NCI-H2107 (cell line): Measurements from ENCODE around the gene GBA3.

Experiments
- DNase-seq: peaks from one replicate; lab custom pipeline; 2025; lab: John Stamatoyannopoulos, UW

The GBA3 gene

GRCh38 chr4:22692736-22693135, at the start of gene GBA3:
Gene GBA3 (plus strand): TSS chr4:22692937.
- no peak for DNase-seq

DNA sequence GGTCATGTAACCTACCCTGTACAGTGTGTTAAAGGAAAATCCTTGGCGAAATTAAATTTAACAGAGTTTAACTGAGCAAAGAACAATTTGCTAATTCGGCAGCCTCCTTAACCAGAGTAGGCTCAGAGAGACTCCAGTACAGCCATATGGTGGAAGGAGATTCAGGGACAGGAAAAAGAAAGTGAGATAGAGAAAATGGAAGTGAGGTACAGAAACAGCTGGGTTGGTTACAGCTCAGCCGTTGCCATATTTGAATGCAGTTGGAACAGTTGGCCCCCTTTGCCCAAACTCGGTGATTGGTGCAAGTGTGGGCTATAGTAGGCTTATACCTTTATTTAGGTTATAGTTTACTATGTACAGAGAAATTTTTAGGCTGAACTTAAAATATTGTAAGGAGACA, 48.8 kb upstream of the GBA3 start:
- DNase-seq, result no peak

DNA sequence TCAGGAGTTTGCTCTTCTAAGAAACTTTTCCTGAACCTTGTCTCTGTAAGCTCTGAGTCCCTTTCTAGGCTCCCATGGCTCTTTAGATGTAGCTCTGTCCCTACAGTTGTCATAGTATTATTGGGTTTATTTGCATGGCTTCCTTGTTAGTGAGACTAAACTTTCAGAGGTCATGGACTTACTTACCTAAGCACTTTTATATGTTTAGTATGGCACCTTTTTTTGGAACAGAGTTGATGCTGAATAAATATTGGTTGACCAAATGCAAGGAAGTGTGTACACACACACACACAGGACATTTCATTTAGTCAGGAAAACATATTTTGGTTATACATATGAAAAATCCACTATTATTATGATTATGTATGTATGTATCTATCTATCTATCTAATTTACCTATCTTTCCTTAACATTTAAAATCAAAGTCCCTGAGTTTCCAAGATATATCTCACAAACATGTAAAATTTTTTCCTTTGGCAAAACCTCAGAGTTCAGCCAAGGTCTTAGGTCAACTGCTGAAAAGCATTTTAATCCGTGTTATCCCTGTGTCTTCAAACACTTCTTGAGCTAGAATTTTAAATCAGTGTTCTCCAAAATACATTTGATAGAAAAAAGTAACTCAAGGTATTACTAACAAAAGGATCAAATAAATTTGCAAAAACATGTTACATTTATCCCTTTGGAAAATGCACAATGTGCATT, 47.1 kb upstream of the GBA3 start:
- no peak for DNase-seq

GRCh38 chr4:22648996-22649395, 43.7 kb upstream of the GBA3 start:
- DNase-seq, result no peak

DNA sequence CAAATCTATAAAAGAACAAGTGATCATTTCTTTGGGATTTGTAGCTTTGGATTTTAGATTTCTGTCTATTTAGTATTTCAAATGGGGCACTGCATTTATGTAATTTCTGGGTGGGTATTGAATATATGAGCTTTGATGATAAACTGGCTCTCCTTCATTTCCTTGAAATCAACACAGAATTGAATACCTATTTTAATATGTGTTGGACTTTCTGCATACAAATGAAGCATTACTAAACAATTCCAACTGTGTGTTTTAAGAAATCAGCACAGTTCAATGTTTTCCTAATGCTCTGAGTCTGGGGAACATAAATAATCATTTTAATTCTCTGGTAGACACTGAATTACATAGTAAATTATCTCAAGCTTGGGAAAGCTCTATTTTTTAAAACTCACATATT, 42.0 kb upstream of the GBA3 start:
- no peak for DNase-seq

GRCh38 chr4:22653752-22654151, 39.0 kb upstream of the GBA3 start:
- DNase-seq, result no peak

GRCh38 chr4:22661443-22661842, 31.3 kb upstream of the GBA3 start:
- no peak for DNase-seq

DNA sequence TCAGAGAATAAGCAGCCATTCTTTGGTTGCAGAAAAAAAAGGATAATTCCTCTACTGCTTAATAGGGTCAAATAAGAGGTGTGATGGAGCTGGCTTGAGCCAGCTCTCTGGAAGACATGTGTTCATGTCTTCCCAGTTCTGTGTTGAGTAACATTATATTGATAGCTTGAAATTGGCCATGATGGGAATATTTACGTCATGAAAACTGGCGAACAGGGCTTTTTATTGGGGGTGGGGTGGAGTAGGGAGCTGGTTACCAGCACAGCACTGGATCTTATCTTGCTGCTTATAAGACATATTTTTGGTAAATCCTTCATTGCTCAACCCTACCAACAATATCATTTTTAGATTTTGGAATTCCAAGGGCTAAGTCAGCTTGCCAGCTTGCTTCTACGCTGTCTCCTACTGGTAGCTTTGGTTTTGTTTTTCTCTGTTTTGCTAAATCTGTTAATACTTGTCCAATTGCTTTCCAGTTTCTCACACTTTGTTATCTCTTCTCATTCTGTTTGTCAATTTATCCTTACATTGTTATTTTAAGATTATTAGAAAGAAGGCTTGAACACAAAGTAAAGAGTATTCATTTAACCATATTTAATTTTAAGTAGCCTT, 25.3 kb upstream of the GBA3 start:
- DNase-seq, result no peak

DNA sequence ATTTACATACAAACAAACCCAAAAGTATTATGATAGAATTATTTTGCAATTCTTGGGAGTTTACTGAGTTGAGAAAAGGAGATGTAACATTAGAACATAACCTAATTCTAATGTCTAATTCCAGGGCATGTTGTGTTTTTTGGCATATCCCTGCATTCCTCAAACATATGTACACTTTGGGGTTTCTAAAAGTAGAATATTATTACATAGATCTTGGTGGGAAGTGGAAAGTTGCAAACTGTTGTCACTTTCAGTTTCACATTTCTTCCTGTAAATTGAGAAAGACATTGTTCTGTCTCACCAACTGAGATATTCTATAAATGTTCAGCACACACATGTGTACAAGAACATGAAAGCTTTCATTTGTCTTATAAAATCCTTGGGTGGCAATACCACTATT, 24.4 kb upstream of the GBA3 start:
- DNase-seq, result no peak

- DNase-seq, result no peak
Measured at GRCh38 chr4:22668702-22669101, 24.0 kb upstream of the GBA3 start.

- DNase-seq, result no peak
Measured at GRCh38 chr4:22670956-22671355, 21.8 kb upstream of the GBA3 start.

DNA sequence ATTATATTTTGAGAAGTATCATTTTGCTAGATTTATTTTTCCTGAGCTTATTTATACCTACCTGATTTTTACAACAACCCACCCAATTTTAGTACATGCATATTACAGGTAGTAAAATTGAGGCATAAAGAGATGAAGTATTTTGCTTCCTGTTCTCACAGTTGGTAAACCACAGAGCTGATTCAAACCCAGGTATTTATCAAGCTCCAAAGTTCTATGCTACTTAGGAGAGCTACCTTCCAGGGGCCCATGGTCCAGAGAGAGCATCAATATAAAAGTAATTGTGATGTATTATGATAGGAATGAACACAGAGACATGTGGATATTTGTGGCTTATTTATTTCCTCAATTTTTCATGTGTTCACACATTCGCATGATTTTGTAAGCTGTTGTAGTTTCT, 20.2 kb upstream of the GBA3 start:
- DNase-seq, result no peak

GRCh38 chr4:22672944-22673343, 19.8 kb upstream of the GBA3 start:
- no peak for DNase-seq

- DNase-seq, result no peak
Measured at GRCh38 chr4:22674700-22675099, 18.0 kb upstream of the GBA3 start.

- no peak for DNase-seq
Measured at GRCh38 chr4:22676063-22676462, 16.7 kb upstream of the GBA3 start.

GRCh38 chr4:22677780-22678179, 15.0 kb upstream of the GBA3 start:
- no peak for DNase-seq

DNA sequence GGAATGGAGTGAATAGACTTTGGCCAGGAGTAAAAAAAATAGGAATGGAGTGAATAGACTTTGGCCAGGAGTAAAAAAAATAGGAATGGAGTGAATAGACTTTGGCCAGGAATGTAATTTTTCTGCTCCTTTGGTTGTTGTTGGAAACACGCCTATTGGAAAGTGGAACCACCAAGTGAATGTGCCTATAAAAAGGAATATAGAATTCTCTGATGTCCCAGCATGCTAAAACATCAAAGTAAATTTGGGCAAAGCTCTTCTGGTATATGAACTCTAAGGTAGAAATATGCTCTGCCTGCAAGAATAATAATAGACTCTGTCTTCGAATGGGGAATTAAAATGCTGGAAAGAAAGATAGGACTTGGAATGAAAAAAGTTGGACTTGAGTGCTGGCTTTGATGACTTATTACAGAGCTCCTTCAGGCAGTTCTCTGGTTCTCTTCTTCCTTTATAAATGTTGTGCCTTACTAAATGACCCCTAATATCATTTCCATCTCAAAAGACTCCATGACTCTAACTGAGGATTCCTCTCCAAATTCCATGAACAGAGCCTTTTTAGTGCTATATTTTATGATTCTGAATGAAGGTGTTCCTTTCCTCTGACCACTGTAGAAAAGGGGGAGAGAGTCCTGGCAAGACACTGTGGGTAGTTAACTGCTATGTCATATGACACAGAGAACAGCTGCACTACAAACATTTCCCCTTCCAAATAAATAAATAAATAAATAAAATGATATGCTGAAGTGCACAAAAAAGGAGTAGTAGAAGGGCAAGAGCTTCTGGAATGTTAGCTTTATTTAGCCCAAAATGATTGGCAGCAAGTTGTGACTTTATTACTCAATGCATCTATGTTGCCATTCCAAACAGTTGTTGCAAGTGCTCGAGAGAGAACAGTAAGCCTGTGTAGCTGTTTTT, 13.5 kb upstream of the GBA3 start:
- DNase-seq, result no peak

GRCh38 chr4:22680065-22680642, 12.6 kb upstream of the GBA3 start:
- no peak for DNase-seq

GRCh38 chr4:22683726-22684125, 9.0 kb upstream of the GBA3 start:
- no peak for DNase-seq

DNA sequence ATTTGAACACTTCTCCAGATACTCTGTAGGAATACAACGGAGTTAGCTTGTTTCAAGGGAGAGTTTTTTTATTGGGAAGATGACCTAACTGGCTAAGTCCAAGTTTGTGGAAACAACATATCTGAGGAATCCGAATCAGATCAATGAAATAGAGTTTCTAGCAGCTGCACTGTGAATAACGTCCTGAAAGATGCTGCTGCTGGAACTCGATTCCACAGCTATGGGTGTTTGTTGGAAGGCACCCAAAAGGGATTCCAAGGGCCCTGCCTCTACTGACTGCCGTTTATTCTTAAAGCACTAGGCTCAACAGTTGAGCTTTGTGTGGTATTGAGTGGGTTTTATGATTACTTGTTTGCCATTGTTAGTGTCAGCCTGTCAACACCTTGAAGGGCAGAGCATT, 6.6 kb upstream of the GBA3 start:
- no peak for DNase-seq

- no peak for DNase-seq
Measured at GRCh38 chr4:22688236-22688635, 4.5 kb upstream of the GBA3 start.

DNA sequence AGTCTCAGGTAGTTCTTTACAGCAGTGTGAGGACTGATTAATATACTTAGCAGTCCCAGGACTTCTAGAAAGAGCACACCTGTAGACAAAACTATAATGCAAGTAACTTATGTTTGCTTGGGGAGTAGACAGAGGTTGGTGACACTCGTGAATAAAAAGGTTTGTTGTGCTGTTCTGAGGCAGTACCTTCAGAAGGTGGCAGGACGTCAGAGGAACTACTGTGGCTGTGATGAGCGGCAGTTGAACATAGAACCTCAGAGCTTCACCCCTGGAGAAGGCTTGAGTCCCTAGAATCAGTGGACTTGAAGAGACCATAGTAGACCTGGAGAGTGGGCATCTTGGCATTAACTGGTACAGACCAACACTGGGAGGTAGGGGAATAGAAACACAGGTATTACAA, 3.3 kb upstream of the GBA3 start:
- DNase-seq, result no peak

- DNase-seq, result no peak
Measured at GRCh38 chr4:22695029-22695428, 2.3 kb downstream of the GBA3 start.
